K562 (cell line): Measurements from ENCODE around the gene CTU1. TPM values are rescaled to one million over a fixed set of nuclear protein-coding genes. Genes with fewer than 3 reads are reported as not detected.

ENCODE experiments used
- ARHGAP35 ChIP-seq: fragments of 450-650 bp; IDR thresholded peaks from 2 replicates; pipeline ENCODE4 v1.6.1; 2018; ENCODE audit not compliant: partially characterized antibody
- ARID3B ChIP-seq: fragments of 250-450 bp; sonication (Bioruptor Pico); IDR thresholded peaks from 2 replicates; pipeline ENCODE4 v1.4.0; 2020; ENCODE audit warnings: borderline replicate concordance
- BRF1 ChIP-seq: IDR thresholded peaks from 3 replicates; pipeline ENCODE4 v1.6.1; 2011; ENCODE audit warnings: borderline replicate concordance, mild to moderate bottlenecking; ENCODE audit not compliant: insufficient read length; ENCODE audit errors: extremely low read depth
- CEBPZ ChIP-seq: fragments of 150-350 bp; IDR thresholded peaks from 2 replicates; pipeline ENCODE4 v1.6.1; 2014; ENCODE audit warnings: low read depth, mild to moderate bottlenecking, low read length, borderline replicate concordance
- CTBP1 ChIP-seq: fragments of 450-650 bp; IDR thresholded peaks from 2 replicates; pipeline ENCODE4 v1.6.1; 2016; ENCODE audit warnings: borderline replicate concordance
- HMG20A ChIP-seq: fragments of 450-650 bp; formaldehyde crosslinking; conservative IDR thresholded peaks from 2 replicates; pipeline ENCODE4 v1.4.0; 2020; ENCODE audit warnings: mild to moderate bottlenecking, mixed read lengths
- HNRNPUL1 ChIP-seq: fragments of 200-400 bp; formaldehyde crosslinking; IDR thresholded peaks from 2 replicates; pipeline ENCODE4 v1.6.1; 2017; ENCODE audit warnings: low read length
- KDM4B ChIP-seq, 2 experiments: fragments of 450-650 bp in 1 of 2; sonication (generic) in 1 of 2; IDR thresholded peaks; 2 replicates each; pipeline ENCODE4 v1.6.1; 2016 to 2017; ENCODE audit warnings: borderline replicate concordance in 2 of 2, antibody characterized with exemption in 1 of 2, low read depth in 1 of 2, mild to moderate bottlenecking in 1 of 2
- KHSRP ChIP-seq: fragments of 450-650 bp; IDR thresholded peaks from 2 replicates; pipeline ENCODE4 v1.6.1; 2017
- RBFOX2 ChIP-seq: fragments of 200-400 bp; formaldehyde crosslinking; IDR thresholded peaks from 2 replicates; pipeline ENCODE4 v1.6.1; 2017; ENCODE audit warnings: low read depth, mild to moderate bottlenecking, low read length, moderate library complexity
- RNF219 ChIP-seq: fragments of 250-450 bp; sonication (Bioruptor Pico); IDR thresholded peaks from 2 replicates; pipeline ENCODE4 v1.5.0; 2022; ENCODE audit warnings: mild to moderate bottlenecking
- SMARCE1 ChIP-seq: fragments of 450-650 bp; IDR thresholded peaks from 2 replicates; pipeline ENCODE4 v1.7.1; 2016; ENCODE audit warnings: mild to moderate bottlenecking
- TAF1 ChIP-seq: IDR thresholded peaks from 2 replicates; pipeline ENCODE4 v1.6.1; 2011; ENCODE audit warnings: mild to moderate bottlenecking, low read length, moderate library complexity; ENCODE audit not compliant: insufficient read depth, control insufficient read depth, severe bottlenecking; ENCODE audit errors: extremely low read depth
- ZFP36 ChIP-seq: fragments of 150-350 bp; IDR thresholded peaks from 2 replicates; pipeline ENCODE4 v1.6.1; 2018; ENCODE audit warnings: low read length, low read depth; ENCODE audit not compliant: partially characterized antibody
- ZNF277 ChIP-seq: fragments of 250-450 bp; sonication (Bioruptor Pico); IDR thresholded peaks from 2 replicates; pipeline ENCODE4 v1.8.0; 2022; ENCODE audit warnings: inconsistent platforms, mild to moderate bottlenecking, moderate library complexity, borderline replicate concordance
- ZNF311 ChIP-seq: fragments of 250-450 bp; sonication (Bioruptor Pico); IDR thresholded peaks from 2 replicates; pipeline ENCODE4 v1.4.0; 2020; ENCODE audit warnings: mild to moderate bottlenecking, moderate library complexity
- ZNF444 ChIP-seq: fragments of 250-450 bp; sonication (Bioruptor Pico); IDR thresholded peaks from 2 replicates; pipeline ENCODE4 v1.4.0; 2020; ENCODE audit warnings: mild to moderate bottlenecking, moderate library complexity
- ZNF76 ChIP-seq: fragments of 250-450 bp; sonication (Bioruptor Pico); IDR thresholded peaks from 2 replicates; pipeline ENCODE4 v1.4.0; 2020; ENCODE audit warnings: mild to moderate bottlenecking, moderate library complexity, borderline replicate concordance
- ZNF764 ChIP-seq: fragments of 250-450 bp; sonication (Bioruptor Pico); IDR thresholded peaks from 2 replicates; pipeline ENCODE4 v1.4.0; 2020; ENCODE audit warnings: low read depth, mild to moderate bottlenecking, moderate library complexity
- ZNF780A ChIP-seq: fragments of 250-450 bp; sonication (Bioruptor Pico); IDR thresholded peaks from 2 replicates; pipeline ENCODE4 v1.5.0; 2021; ENCODE audit warnings: mild to moderate bottlenecking
- polyA plus RNA-seq, 8 experiments: library from polyadenylated mRNA; depleted of rRNA in 4 of 8; stranded (reverse) in 5 of 8; unstranded in 3 of 8; fragments of >200 nt; fragmentation: Nextera tagmentation in 2 of 8; fragmentation: Illumina TruSeq in 1 of 8; extraction: Ambion mirVana in 2 of 8; extraction: Trizol in 1 of 8; gene quantifications; 2 replicates each; pipeline versions ENCODE4 v1.2.1 to v1.2.3, GENCODE V29; 2011 to 2014; ENCODE audit warnings: inconsistent platforms in 1 of 8, missing spikeins in 1 of 8
- total RNA-seq, 7 experiments: library from RNA; depleted of rRNA in 6 of 7; stranded (reverse); fragments of >200 nt in 6 of 7; fragmentation: Illumina TruSeq in 2 of 7; extraction: Trizol in 2 of 7; gene quantifications; 2 replicates each; pipeline versions ENCODE4 v1.2.1 to v1.2.3, GENCODE V29; 2011 to 2021; ENCODE audit warnings: low replicate concordance in 1 of 7

Gene CTU1
- total and polyA plus RNA-seq, 9 of the 15 experiments (the other 6 are each of a cell fraction or from before 2014, with no cell fraction given) = 0.03 to 18.4 (median 2.3) TPM; not detected in 1

GRCh38 chr19:51136851-51137551 lies 28.8 kb upstream of the CTU1 start (continued):
- TF ChIP-seq ZNF277 (CRISPR knock-in tag) (no peak), ZNF780A (no peak), ZFP36 (no peak), HNRNPUL1 (no peak), ZNF444 (no peak), ARID3B (no peak), HMG20A (CRISPR knock-in tag) (no peak), BRF1 (no peak), ZNF764 (no peak), ARHGAP35 (no peak), ZNF311 (CRISPR knock-in tag) (no peak), ZNF76 (no peak), TAF1 (no peak), KDM4B (IDR thresholded peaks at IDR 0.05; ENCODE audit: borderline replicate concordance in 2 of 2, low read depth in 1 of 2) (peak in 1 of 2 experiments; percentile 86; a peak in 2 of 4 replicates), SMARCE1 (no peak; the same call in 1 of the 2 replicates), RBFOX2 (peak; percentile 56; the same call in 1 of the 2 replicates), RNF219 (CRISPR knock-in tag) (no peak), KHSRP (no peak), CTBP1 (peak; percentile 19; the same call in 1 of the 2 replicates), CEBPZ (no peak)
